Activated CD8-positive, alpha-beta memory T cell treated with anti-CD3 and anti-CD28 coated beads, Interleukin-2, amount 50 U/mL, for 48 hours (primary cell): ENCODE results near the gene AP3B1.

ENCODE experiments used
- DNase-seq: peaks from one replicate; pipeline ENCODE4 v3.0.0-alpha.2; 2020

AP3B1 gene

GRCh38 chr5:78289911-78290310, 4.6 kb downstream of the AP3B1 start:
- no peak for DNase-seq

DNA sequence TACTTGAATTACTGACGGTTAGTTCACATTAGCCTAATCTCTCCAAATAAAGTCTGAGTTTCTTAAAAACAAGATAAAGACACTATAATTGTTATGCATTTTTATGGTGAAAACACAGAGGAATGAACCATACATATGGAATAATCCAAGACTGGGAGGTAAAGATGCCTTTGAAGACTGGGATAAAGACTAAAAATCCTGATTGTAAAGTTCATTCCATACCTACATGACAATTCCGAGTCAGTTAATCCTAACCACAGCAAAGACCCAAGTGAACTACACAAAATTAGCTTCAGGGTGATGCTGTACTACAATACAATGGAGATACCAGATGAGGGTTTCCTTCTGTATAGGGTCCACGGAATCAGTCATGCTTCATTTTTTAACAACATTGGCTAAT, 6.3 kb downstream of the AP3B1 start:
- DNase-seq, result no peak

GRCh38 chr5:78287833-78288232, 6.7 kb downstream of the AP3B1 start:
- no peak for DNase-seq

DNA sequence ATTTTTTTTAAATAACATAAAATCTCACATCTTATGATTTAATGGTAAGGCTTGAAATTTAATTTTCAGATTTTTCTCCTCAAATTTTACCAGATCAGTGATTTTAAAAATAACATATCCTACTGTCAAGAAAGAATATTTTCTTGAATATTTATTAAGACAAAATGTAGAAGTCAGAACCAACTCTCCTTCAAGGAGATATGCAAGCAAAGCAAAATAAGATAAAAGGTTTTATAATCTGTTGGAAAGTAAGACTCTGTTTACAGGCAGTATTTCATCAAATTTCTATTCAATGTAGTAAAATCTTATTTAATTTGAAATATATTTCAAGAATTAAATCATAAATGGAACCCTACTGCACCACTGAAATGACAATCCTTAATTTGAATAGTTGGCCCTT, 7.3 kb downstream of the AP3B1 start:
- no peak for DNase-seq

DNA sequence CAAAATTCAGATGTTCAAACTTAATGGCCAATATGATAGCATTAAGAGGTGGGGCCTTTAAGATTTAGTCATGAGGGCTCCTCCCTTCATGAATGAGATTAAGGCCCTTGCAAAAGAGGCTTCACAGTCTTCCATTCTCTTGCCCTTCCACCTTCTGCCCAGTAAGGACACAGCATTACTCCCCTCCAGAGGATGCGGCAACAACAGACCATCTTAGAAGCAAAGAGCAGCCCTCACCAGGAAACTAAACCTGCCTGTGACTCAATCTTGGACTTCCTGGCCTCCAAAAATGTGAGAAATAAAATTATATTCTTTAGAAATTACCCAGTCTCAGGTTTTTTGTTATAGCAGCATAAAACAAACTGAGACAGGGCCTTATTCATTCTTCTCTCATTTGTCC, 8.2 kb downstream of the AP3B1 start:
- no peak for DNase-seq

DNA sequence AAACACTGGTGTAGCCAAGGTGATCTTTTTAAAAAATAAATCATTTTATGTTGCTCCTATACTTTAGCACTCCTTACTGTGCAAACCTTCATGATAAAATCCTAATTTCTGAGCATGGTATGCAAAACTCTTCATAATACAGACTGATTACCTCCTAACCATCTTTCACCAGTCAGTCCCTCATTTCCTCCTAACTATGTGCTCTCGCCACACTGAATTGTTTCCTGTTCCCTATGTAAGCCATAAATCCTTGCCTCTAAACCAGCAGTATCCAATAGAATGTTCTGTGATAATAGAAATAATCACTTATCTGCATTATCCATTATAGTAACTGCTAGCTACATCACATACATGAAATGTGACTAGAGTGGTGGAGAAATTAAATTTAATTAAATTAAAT, 10.7 kb downstream of the AP3B1 start:
- no peak for DNase-seq

GRCh38 chr5:78283105-78283504, 11.4 kb downstream of the AP3B1 start:
- no peak for DNase-seq

DNA sequence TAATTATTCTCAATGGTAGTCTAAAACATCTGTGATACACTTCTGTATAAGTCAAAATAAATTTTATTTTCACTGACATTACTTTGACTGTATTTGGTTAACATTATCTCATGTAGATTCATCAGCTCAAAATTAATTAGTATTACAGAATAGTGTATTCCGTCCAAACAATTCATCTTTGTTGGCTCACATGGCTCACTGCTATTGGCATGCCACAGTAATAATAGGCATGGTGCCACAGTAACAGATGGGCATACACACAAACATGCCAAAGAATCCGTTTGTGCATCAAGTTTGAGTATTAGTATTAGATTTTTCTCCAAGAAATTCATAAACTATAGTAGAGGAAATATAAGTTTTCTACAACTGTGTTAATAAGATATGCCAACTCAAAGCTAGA, 14.2 kb downstream of the AP3B1 start:
- DNase-seq, result no peak

DNA sequence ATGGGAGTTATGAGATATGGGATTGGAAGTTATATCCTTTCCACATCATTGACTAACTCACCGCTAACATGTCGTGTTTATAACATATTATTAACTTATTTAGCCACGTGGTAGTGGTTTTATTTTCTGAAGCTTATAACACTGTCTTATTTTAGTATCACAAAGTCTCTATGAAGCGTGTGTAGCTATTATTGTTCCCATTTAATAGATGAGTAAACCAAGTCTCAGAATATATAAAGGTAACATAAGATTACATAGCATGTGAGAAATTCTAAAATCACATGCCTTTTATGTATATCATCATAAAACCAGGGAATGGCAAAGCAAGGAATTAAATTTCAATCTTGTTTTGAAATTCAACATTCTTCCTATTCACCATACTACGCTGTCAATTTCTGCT, 15.3 kb downstream of the AP3B1 start:
- DNase-seq, result no peak

GRCh38 chr5:78277715-78278114, 16.8 kb downstream of the AP3B1 start:
- no peak for DNase-seq

DNA sequence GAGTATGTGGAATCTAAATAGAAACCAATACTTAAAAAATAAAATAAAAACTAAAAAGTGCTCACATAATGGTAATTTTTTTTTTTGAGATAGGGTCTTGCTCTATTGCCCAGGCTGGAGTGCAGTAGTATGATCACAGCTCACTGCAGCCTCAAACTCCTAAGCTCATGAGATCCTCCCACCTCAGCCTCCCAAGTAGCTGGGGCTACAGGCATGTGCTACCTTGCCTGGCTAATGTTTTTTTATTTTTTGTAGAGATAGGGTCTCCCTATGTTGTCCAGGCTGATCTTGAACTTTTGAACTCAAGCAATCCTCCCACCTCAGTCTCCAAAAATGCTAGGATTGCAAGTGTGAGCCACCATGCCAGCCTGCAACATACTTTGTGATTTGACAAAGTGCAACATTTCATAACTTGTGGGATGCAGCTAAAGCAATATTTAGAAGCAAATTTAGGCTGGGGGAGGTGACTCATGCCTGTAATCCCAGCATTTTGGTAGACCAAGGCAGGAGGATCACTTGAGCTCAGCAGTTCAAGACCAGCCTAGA, 18.4 kb downstream of the AP3B1 start:
- DNase-seq, result no peak

- no peak for DNase-seq
Measured at GRCh38 chr5:78274540-78275197, 19.8 kb downstream of the AP3B1 start.

- no peak for DNase-seq
Measured at GRCh38 chr5:78273436-78273835, 21.1 kb downstream of the AP3B1 start.

DNA sequence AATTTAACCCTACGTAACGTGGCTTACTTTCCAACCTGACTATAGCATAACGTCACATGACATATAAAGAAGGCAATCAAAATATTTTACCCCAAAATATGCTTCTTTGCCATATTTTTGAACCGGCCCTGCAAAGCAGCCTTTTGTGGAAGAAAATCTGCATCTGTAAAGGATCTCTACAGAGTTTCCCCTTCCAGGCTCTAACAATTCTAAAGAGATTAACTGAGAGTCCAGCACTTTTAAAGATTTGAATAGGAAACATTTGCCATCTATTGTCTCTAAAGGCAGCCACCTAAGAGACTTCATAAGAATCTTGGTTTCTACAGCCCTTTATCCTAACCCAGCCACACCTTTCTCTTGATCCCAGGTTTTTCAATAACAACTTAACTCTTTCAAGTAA, 22.7 kb downstream of the AP3B1 start:
- no peak for DNase-seq

GRCh38 chr5:78269088-78269703, 25.3 kb downstream of the AP3B1 start:
- DNase-seq, result no peak

DNA sequence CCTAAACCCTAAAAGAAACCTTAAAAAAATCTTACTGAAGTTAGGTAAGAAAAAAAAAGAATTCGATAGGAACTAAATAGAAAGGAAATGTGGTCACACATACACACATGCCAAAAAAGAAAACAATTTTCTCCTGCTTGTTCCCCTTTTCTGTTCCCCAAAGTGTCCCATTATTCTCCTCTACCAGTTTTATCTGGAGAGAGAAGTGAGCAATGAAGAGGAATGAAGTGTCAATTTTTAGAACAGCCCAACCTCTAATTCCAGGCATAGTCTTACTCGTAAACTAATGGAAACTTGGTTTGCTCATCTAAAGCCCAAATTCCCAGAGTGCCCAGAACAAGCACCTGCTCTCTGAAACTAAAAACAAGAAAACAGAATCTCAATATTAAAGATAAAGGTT, 26.1 kb downstream of the AP3B1 start:
- no peak for DNase-seq

- no peak for DNase-seq
Measured at GRCh38 chr5:78265163-78265562, 29.3 kb downstream of the AP3B1 start.

GRCh38 chr5:78264600-78264999, 29.9 kb downstream of the AP3B1 start:
- no peak for DNase-seq

DNA sequence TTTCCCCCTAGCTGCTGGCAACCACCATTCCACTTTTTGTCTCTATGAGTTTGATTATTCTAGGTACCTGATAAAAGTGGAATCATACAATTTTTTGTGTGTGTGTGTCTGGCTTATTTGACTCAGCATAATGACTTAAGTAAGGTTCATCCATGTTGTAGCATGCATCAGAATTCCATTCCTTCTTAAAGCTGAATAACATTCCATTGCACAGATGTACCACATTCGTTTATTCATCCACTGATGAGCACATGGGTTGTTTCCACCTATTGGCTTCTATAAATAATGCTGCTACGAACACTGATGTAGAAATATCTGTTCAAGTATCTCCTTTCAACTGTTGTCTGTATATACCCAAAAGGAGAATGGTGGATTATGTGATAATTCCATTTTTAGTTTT, 33.7 kb downstream of the AP3B1 start:
- DNase-seq, result no peak

GRCh38 chr5:78253201-78253600, 41.3 kb downstream of the AP3B1 start:
- no peak for DNase-seq

DNA sequence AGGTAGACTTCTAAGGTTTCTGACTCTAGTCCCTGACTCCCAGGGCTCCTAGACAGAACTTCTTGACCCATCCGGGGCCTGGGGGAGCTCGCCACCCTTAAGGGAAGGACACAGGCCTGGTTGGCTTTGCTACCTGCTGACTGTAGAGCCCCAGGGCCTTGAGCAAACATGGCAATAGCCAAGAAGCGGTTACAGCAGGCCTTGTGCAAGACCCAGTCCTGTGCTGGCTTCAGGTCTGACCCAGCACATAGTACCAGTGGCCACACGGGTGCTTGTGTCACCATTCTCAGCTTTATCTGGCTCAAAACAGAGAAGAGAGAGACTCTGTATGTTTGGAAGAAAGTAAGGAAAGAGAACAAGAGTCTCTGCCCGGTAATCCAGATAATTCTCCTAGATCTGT, 41.8 kb downstream of the AP3B1 start:
- DNase-seq, result no peak

GRCh38 chr5:78251663-78252284, 42.7 kb downstream of the AP3B1 start:
- no peak for DNase-seq

- DNase-seq, result no peak
Measured at GRCh38 chr5:78245136-78245535, 49.4 kb downstream of the AP3B1 start.

GRCh38 chr5:78243639-78244038, 50.9 kb downstream of the AP3B1 start:
- DNase-seq, result no peak
